Stimulated activated CD4-positive, alpha-beta T cell treated with anti-CD3 and anti-CD28 coated beads, Interleukin-12 subunit alpha, Interleukin-12 subunit beta, amount 100 ng/mL, for 48 hours (primary cell): ENCODE data around the gene TPM2.

Source experiments
- DNase-seq, 3 donors: peaks; one replicate each; pipeline ENCODE4 v3.0.0-alpha.2; 2020; ENCODE audit warnings: low read depth in 2 of 3, low spot score in 1 of 3

The TPM2 gene

GRCh38 chr9:35689542-35690293 is at the start of gene TPM2:
Gene TPM2, minus strand, starts transcription at chr9:35689925. Its CDS starts 108 bp downstream, at chr9:35689817.
- no peak for DNase-seq

DNA sequence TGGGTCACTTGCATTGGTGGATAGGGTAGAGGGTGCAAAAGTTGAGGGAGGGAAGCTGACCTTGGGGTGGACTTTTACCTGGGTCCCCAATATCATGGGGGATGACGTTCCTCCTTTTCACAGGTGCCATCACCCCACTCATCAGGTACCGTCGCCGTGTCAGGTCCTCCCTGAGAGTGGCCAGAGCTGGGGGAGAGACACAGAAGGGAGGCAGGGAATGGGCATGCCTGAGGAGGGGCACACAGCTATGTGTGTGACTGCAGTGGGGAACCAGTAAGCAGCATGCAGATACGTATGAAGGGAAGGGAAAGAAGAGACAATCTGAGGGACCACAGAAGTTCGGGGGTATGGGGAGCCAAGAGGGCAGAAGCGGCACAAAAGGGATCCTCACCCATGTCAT is 49.2 kb upstream of the TPM2 start:
- no peak for DNase-seq

- no peak for DNase-seq
Measured at GRCh38 chr9:35738186-35738585, 48.5 kb upstream of the TPM2 start.

- no peak for DNase-seq
Measured at GRCh38 chr9:35737143-35737542, 47.4 kb upstream of the TPM2 start.

GRCh38 chr9:35736201-35736633 is 46.5 kb upstream of the TPM2 start:
- DNase-seq: peak in 2 of 3 donors; percentile 51 to 57

DNA sequence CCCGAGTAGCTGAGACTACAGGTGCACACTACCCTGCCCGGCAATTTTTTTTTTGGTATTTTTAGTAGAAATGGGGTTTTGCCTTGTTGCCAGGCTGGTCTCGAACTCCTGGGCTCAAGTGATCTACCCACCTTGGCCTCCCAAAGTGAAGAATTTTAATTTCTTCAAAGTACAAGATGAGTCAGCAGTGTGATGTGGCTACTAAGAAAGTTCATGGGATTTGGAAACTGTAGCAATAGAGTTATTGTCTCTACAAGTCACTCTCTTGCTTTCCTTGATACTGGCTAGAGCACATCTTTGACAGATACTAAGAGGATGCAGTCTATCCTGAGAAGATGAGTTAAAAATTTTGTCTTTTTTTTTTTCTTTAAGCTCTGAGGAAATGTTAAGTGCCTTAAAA is 44.4 kb upstream of the TPM2 start:
- no peak for DNase-seq

GRCh38 chr9:35732800-35733541 is 43.2 kb upstream of the TPM2 start:
- peak in 1 of 3 donors; percentile 11 for DNase-seq

DNA sequence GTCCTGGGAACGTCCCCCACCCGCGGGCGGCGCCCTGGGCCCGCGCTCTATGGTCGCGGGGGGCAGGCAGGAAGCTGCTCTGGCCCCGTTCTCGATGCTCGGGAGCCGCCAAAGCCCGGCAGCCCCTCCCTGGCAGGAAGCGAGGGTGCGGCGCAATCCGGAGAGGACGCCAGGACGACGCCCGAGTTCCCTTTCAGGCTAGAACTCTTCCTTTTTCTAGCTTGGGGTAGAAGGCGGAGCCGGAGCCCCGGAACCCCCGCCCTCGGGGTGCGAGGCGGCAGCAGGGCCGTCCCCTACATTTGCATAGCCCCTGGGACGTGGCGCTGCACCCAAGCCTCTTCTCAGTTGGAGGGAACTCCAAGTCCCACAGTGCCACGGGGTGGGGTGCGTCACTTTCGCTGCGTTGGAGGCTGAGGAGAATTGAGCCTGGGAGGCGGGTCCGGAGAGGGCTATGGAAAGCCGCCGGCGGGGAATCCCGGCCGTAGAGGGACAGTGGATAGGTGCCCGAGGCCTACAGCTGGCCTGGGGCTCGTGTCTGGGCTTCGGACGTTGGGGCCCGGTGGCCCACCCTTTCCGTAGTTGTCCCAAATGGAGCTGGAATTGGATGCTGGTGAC is 42.6 kb upstream of the TPM2 start, which contains the start of the genes CREB3 and TLN1:
Gene CREB3, plus strand, starts transcription at position 482 of the 615 bp plus-strand sequence. Its CDS starts 107 bp downstream, at position 589.
Gene TLN1, minus strand, starts transcription at position 11 of the 615 bp plus-strand sequence. CDS start 6,501 bp downstream, outside the sequence.
- DNase-seq: peak; percentile 94 to 97 (median 94)

DNA sequence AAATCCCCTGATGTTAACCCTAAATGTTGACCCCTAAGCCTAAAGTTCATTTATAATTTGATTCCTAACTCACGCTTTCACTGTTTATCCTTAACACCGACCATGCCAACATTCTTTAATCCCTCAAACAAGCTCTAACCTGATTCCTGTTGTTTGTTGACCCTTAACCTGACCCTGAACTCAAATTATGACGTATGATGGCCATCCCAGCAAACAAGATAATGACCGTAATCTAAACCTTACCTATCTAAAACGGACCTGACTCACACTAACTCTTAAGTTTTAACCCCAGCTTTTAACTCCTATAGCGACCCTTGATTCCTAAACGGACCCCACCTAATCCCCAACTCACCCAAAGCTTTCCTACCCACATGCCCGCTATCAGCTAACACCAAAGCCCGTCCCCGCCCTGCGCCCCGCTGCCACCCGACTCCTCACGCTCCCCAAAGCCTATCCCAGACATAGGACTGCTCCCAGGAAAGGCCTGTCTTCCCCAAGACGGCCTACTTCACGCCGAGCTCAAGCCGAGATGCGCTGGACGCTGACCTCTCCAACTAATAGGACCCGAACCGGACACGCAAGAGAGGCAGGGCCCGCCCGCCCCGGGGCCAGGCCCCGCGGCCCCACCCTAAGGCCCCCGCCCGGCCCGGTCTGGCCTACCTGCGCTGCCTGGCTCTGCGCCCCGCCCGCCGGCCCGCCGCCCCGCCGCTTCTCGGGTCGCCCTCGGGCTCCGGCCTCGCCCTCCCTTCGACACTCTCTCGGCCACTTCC is 41.9 kb upstream of the TPM2 start:
- no peak for DNase-seq

DNA sequence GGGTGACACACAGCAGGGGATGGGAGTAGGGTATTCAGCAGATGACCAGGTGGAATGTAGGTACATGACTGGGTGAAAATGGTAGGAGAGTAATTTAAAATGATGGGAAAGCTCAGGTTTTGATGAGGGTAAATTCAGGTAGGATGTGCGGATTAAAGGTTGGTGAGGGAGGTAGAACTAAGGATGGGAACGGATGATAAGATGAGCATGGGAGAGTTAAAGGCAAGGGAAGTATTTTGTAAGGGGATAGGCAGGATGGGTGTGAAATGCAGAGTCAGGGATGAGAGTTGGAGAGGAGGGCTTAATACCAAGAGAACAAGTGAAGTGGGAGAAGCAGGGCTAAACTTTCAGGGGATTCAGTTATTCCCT is 40.7 kb upstream of the TPM2 start:
- DNase-seq: no peak

DNA sequence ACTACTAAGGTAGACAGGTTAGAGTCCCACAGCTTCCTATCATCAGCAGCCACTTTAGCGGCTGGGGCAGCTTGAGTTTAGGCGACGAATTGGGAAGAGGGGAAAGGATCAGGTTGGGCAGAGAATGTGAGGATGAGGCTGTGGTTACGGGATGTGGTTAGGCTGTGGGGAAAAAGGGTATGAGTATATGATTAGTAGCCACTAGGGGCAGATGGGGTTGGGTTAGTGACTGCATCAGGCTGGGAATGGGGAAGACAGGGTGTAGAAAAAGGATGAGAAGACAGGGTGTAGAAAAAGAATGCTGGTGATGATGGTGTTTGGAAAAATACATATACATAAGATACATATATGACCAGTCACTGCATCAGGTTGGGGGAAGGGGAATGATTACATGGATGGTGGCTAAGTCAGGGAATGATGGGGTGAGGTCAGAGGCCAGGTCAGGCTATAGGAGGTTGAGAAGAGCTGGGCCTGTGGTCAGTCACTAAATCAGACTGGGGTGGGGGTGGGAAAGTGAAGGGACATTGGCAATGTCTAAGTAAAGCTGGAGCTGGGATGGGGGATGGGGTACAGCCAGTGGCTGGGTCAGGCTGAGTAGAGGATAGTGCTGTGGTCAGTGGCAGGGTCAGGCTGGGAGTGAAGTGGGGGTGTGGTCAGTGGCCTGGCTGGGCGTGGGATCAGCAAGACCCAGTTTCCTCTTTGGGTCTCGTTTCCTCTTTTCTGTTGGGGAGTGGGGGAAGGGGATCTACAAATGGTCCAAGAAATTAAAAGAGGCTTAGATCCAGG is 40.2 kb upstream of the TPM2 start:
- DNase-seq: peak in 2 of 3 donors; percentile 23 to 34

DNA sequence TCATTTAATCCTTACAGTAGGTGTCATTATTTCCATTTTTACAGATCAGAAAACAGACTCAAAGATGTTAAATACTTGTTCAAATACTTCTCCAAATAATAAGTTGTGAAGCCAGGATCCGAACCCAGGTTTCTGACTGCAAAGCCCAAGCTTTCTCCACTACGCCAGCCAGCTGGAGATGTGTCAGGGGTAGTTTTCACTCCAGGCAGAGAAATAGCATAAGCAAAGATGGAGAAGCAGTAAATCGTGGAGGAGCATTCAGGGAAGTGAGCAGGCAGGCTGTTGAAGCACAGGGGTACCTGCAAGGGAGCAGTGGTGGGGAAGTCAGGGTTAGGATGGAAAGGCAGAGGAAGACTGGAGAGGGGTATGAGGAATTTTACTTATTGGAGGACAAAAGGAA is 39.4 kb upstream of the TPM2 start:
- DNase-seq: no peak

DNA sequence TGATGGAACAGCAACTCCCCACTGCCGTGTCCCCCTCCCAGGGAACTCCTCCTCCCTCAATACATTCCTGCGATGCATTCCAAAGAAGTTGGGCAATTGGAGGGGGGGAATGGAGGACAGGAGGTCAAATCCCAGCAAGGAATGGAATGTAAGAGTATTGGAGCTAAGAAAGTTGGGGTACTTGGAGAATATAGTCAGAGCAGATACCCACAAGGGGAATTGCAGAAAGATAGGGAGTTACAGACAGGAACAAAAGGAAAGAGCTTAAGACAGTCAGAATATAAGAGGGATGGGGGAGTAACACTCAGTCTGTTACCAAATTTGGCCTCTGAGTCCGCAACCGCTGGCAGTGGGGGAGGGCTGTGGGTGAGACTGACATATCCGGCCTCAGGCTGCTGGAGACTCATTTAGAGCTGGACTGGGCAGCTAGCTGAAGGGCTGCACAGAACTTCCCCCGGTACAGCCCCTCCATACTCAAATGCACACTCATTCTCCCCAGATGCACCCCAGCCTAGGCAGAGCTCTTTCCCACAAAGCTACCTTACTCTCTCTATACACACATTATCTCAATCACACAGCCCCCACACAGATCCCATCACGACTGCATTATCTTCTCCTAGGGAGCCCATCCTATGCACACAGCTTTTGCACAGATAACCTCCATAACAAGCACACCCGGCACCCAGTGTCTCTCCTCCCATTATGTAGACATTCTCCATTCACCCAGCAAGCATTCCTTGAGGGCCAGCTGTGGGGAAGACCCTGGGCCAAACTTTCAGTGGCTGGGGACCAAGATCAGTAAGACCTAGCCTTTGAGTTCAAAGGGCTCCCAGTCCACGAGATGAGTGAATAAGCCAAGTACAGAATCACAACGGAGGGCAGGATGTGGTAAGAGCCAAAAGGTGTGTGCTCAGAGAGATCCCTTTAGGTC is 38.6 kb upstream of the TPM2 start:
- peak in 2 of 3 donors; percentile 27 to 40 for DNase-seq

GRCh38 chr9:35727676-35728040 is 37.9 kb upstream of the TPM2 start:
- no peak for DNase-seq

DNA sequence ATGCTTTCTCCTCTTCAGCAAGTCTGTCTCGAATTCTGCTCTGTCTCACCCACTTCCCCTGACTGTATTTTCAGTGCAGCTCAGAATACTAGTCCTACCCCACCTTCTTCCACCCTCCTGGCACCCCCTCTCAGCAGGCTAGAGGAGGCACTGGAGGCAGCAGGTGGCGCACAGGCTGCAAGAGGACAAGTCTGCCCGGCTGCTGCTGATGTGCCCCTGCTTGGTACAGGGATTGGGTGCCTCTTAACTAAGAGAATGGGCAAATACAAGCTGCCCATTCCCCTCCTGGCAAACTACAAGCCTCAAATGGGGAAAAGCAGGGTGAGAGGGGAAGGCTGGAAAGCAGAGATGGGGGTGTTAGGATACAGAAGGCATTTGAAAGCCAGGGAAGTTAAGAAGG is 37.2 kb upstream of the TPM2 start:
- DNase-seq: no peak

GRCh38 chr9:35725362-35725761 is 35.6 kb upstream of the TPM2 start:
- DNase-seq: no peak

DNA sequence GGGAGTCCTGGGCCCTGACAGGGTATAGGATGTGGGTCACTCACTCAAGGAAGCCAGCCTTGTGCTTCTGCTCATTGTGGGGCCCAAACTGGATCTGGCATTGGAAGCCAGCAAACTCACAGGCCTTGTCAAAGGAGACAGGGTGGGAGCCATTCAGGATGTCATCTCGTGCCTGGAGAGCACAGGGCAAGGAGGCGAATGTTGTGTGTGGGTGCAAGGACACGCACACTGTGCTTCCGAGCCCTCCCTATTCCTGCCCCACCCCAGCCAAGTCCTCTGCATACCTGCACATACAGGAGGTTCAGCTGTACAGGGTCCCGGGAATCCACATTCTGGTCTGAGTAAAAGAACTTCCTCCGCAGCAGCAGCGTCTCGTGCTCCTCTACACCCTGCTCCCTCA is 34.2 kb upstream of the TPM2 start:
- DNase-seq: no peak

- DNase-seq: no peak
Measured at GRCh38 chr9:35723426-35723825, 33.7 kb upstream of the TPM2 start.

DNA sequence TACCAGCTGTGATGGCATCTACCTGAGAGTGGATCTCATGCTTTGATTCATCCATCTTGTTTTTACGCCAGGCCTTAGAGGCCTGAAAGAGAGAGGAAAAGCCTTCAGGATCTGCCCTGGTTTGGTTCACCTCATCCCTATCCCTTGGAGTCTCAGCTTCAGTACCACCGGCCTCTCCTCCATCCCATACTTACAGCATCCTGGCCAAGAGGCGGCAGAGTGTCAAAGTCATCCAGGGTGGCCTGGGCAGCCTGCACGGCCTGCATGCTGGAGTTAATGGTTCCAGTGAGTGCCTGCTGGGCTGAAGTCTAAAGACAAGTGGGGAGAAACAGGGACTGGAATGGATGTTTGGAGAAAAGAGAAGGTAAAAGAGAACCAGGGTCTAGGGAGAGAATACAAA is 29.8 kb upstream of the TPM2 start:
- DNase-seq: no peak
